Kidney epithelial cell (primary cell): ENCODE data around the gene BEST3. TPM values are rescaled to one million over a fixed set of nuclear protein-coding genes. Genes with fewer than 3 reads are reported as not detected.
"Not testable (repeated sequence)": the region's sequence is repeated elsewhere in the genome, so short reads cannot be mapped to it uniquely, and the experiment has no call there.

Experiments used
- DNase-seq: peaks from one replicate; pipeline ENCODE4 v3.0.0-alpha.2; 2010; ENCODE audit warnings: low read depth
- H3K27me3 ChIP-seq: 2 replicates; pipeline ENCODE4 v1.6.0; 2011; ENCODE audit warnings: low read length; ENCODE audit not compliant: control insufficient read depth, insufficient read depth
- H3K36me3 ChIP-seq: 2 replicates; pipeline ENCODE4 v1.5.1; 2011; ENCODE audit warnings: low read length; ENCODE audit not compliant: control insufficient read depth, insufficient read depth
- H3K4me3 ChIP-seq: 2 replicates; pipeline ENCODE4 v1.5.1; 2011; ENCODE audit warnings: low read depth, mild to moderate bottlenecking, control low read depth, low read length
- total RNA-seq: library from RNA; depleted of rRNA; stranded (reverse); fragments of >200 nt; gene quantifications from 2 replicates; pipeline ENCODE4 v1.2.3, GENCODE V29; 2015
- TF ChIP-seq, protein P1 (sequence below): IDR thresholded peaks from 2 replicates; pipeline ENCODE4 v1.5.1; 2011; ENCODE audit warnings: mild to moderate bottlenecking, moderate library complexity, low read length, control low read depth, inconsistent platforms; ENCODE audit not compliant: insufficient read depth, poor library complexity, severe bottlenecking

BEST3 gene
- total RNA-seq, 1 donor from 2014 or later: 1.6 TPM

GRCh38 chr12:69672195-69672594 lies 26.9 kb downstream of the BEST3 start:
- no peaks in the 10 kb centered on the region for H3K27me3 ChIP-seq
- no peaks in the 10 kb centered on the region for H3K36me3 ChIP-seq
- DNase-seq: no peak
- TF ChIP-seq, protein P1, sequence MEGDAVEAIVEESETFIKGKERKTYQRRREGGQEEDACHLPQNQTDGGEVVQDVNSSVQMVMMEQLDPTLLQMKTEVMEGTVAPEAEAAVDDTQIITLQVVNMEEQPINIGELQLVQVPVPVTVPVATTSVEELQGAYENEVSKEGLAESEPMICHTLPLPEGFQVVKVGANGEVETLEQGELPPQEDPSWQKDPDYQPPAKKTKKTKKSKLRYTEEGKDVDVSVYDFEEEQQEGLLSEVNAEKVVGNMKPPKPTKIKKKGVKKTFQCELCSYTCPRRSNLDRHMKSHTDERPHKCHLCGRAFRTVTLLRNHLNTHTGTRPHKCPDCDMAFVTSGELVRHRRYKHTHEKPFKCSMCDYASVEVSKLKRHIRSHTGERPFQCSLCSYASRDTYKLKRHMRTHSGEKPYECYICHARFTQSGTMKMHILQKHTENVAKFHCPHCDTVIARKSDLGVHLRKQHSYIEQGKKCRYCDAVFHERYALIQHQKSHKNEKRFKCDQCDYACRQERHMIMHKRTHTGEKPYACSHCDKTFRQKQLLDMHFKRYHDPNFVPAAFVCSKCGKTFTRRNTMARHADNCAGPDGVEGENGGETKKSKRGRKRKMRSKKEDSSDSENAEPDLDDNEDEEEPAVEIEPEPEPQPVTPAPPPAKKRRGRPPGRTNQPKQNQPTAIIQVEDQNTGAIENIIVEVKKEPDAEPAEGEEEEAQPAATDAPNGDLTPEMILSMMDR: no peak
- no peak overlapping the region for H3K4me3 ChIP-seq

DNA sequence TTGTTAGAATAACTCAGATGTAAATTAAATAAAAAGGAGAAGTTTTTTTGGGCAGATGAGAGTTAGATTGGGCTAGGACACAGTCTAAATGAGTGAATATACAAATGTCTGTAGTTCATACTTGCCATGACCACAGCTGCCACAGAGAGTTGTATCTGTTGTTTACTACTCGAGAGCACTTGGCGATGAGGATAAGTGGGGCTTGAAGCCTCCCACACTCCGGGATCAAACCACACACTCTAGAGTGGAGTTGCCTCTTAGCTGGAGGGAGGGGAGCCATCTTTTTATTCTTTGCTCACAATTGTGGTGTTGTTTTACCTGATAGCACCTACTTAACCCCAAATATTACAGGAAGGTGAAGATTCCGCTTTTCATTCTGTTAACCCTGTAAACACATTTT lies 27.5 kb downstream of the BEST3 start:
- H3K36me3 ChIP-seq: no peaks in the 10 kb centered on the region
- TF ChIP-seq, protein P1: no peak
- DNase-seq: no peak
- H3K27me3 ChIP-seq: no peaks in the 10 kb centered on the region
- no peak overlapping the region for H3K4me3 ChIP-seq

DNA sequence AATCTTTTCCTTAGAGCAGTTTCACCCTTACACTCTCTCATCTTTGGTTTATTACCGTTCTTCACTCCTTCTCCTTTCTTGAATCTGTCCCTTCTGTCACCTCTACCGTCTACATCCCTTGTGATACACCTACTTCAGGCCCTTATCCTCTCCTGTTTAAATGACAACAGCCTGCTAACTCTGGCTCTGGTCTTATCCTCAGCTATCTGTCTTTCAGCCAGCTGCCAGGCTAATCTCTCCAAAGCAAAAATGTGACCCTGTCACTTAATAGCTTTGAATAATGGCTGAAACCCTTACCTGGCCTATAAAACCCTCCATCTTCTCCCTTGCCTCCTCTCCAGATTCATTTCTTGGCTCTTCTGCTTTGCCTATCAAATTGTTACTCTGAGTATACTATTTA lies 32.3 kb downstream of the BEST3 start:
- no peak for DNase-seq
- no peaks in the 10 kb centered on the region for H3K27me3 ChIP-seq
- TF ChIP-seq, protein P1: no peak

DNA sequence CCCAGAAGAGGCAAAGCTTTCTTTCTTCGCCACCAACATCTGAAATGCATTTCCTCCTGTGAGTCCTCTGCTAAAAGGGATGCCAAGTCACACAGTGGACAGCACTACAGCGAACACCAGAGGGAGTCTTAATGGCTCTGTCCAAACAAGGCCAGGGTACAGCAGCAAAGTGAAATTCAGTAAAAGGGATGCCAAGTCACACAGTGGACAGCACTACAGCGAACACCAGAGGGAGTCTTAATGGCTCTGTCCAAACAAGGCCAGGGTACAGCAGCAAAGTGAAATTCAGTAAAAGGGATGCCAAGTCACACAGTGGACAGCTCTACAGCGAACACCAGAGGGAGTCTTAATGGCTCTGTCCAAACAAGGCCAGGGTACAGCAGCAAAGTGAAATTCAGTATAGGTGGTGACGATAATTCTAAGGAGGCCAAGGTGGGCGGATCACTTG lies 34.1 kb downstream of the BEST3 start:
- H3K4me3 ChIP-seq, H3K36me3 ChIP-seq, DNase-seq, H3K27me3 ChIP-seq: not testable (repeated sequence)
- TF ChIP-seq, protein P1: peak; percentile 34

More for the DNA sequence above, 32.3 kb downstream of the BEST3 start:
- Histone ChIP-seq H3K4me3 (no peak overlapping the region), H3K36me3 (no peaks in the 10 kb centered on the region)

GRCh38 chr12:69663726-69664125 lies 35.4 kb downstream of the BEST3 start:
- H3K36me3 ChIP-seq: no peaks in the 10 kb centered on the region

GRCh38 chr12:69662764-69663163 lies 36.3 kb downstream of the BEST3 start:
- no peaks in the 10 kb centered on the region for H3K27me3 ChIP-seq
- no peak for DNase-seq
- H3K4me3 ChIP-seq: no peak overlapping the region
- TF ChIP-seq, protein P1: no peak
- no peaks in the 10 kb centered on the region for H3K36me3 ChIP-seq

More at GRCh38 chr12:69663726-69664125, 35.4 kb downstream of the BEST3 start:
- H3K27me3 ChIP-seq: no peaks in the 10 kb centered on the region
- DNase-seq: no peak
- no peak overlapping the region for H3K4me3 ChIP-seq
- TF ChIP-seq, protein P1: no peak
